HuH-7.5 (cell line): ENCODE results near the gene MPC2.

Experiments
- DNase-seq: peaks from one replicate; pipeline ENCODE4 v3.0.0; 2011; ENCODE audit warnings: low spot score

MPC2 gene

GRCh38 chr1:167936930-167937708 lies at the start of gene MPC2:
Gene MPC2, minus strand, starts transcription at chr1:167937072. Its CDS starts 1,231 bp downstream, at chr1:167935841.
- peak; percentile 65 for DNase-seq

DNA sequence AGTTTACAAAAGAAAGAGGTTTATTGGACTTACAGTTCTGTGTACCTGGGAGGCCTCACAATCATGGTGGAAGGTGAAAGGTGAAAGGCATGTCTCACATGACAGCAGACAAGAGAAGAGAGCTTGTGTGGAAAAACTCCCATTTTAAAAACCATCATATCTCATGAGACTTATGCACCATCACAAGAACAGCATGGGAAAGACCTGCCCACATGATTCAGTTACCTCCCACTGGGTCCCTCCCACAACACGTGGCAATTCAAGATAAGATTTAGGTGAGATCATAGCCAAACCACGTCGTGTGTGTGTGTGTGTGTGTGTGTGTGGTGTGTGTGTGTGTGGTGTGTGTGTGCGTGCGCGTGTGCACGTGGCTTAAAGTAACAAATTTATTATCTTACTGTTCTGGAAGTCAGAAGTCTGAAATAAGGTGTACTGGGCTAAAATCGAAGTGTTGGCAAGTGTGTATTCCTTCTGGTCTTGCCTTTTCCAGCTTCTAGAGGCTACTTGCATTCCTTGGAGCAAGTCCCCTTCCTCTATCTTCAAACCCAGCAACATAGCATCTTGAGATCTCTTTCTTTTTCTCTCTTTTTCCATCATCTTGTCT lies 48.1 kb upstream of the MPC2 start:
- DNase-seq = no peak

DNA sequence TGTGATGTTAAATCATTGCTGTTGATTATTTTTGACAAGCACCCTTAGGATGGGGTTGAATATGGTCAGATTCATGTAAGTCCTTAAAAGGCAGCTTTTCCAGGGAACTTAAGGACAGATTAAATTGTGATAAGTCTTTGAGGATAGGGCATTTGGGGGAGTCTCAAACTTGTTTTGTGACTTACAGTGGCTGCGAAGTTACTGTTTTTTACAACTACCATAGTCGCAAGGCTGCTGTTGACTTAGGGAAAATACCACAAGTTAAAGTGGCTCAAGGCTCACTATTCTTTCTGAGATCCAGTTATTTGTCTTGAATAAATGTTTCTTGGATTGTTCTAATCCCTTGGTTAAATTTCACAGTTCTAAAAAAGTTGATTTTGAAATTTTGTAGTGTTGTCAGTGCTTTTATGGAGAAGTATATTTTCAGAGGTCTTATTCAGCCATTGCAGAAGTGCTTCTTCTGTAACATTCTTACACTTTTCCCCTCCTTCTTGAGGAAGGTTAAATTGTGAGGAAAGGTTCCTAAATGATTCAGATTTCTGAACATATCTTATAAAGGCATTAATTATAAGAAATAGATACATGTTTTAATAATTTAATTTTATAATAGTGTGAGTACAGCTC lies 47.0 kb upstream of the MPC2 start:
- no peak for DNase-seq

DNA sequence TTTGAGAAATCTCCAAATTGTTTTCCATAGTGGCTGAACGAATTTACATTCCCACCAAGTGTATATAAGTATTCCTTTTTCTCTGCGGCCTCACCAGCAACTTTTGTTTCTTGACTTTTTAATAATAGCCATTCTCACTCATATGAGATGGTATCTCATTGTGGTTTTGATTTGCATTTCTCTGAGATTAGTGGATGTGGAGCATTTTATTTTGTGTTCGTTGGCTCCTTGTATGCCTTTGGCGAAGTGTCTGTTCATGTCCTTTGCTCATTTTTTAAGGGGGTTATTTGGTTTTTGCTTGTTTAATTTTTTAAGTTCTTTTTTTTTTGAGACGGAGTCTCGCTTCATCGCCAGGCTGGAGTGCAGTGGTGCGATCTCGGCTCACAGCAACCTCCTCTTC lies 45.1 kb upstream of the MPC2 start:
- DNase-seq = no peak

DNA sequence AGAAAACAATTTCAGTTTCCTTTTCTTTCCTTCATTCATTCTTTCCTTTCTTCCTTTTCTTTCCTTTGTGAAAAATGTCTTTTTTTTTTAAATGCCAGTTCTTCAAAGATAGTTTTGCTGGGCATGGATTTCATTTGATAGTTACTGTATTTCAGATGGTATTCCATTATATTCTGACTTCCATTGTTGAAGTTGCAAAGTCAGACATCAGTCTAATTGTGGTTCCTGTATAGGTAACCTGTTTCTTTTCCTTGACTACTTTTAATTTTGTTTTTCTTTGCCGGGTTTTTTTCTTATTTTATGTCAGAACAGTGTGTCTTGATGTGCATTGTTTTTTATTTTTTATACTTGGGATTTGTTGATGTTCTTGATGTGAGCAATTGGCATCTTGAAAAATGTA lies 40.4 kb upstream of the MPC2 start:
- DNase-seq = no peak

GRCh38 chr1:167974698-167975097 lies 37.8 kb upstream of the MPC2 start:
- DNase-seq = no peak

- no peak for DNase-seq
Observed at GRCh38 chr1:167973832-167974231, 37.0 kb upstream of the MPC2 start.

- DNase-seq = no peak
Observed at GRCh38 chr1:167968569-167968968, 31.7 kb upstream of the MPC2 start.

DNA sequence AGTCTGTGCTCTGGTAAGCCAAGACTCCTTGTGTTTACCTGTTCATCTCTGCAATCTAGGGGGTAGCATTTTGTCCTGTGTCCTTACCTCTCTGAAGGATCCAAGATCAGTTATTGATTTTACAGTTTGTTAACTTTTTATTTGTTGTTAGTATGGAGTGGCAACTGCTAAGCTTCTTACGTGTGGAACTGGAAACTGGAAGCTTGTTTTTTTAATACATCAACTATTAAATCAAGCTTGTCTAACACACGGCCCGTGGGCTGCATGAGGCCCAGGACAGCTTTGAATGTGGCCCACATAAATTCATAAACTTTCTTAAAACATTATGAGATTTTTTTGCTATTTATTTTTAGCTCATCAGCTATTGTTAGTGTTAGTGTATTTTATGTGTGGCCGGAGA lies 29.2 kb upstream of the MPC2 start:
- no peak for DNase-seq

DNA sequence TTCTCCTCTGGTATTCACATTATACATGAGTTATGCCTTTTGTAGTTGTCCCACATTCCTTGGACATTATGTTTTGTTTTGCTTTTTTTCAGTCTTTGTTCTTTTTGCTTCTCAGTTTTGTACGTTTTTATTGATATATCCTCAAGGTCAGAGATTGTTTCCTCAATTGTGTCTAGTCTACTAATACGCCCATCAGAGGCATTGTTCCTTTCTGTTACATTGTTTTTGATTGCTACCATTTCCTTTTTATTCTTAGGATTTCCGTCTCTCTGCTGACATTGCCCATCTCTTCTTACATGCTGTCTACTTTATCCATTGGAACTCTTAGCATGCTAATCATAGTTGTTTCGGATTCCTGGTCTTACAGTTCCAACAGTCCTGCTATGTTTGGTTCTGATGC lies 27.8 kb upstream of the MPC2 start:
- DNase-seq = no peak

DNA sequence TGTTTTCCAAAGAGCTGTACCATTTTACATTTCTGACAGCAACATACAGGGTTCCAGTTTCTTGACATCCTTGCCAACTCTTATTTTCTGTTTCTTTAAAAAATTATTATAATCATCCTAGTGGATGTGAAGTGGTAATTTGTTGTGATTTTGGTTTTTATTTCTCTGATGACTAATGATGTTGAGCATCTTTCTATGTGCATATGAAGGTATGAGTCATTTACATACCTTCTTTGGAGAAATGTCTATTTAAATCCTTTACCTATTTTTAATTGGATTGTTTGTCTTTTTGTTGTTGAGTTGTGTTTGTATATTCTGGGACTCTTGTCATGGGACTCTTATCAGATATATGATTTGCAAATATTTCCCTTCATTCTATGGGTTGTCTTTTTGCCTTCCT lies 20.8 kb upstream of the MPC2 start:
- DNase-seq = no peak

- no peak for DNase-seq
Observed at GRCh38 chr1:167955915-167956314, 19.0 kb upstream of the MPC2 start.

DNA sequence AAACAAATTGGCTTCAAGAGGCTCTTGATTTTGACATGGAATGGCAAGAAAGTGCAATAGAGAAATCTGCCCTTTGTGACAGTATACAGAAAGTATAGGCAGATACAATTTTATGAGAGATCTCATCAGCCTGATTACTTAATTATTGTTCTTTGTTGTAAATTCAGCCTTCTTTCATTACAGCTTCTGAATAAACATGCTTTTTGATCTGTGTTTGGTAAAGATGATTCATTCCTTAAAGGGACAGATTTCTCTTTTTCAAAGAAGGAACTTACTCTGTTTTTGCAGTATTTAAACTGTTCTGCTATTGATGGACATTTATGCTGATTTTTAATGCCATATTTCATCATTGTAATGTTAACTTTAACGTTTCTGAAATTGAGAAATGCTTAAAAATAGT lies 13.7 kb upstream of the MPC2 start:
- no peak for DNase-seq

DNA sequence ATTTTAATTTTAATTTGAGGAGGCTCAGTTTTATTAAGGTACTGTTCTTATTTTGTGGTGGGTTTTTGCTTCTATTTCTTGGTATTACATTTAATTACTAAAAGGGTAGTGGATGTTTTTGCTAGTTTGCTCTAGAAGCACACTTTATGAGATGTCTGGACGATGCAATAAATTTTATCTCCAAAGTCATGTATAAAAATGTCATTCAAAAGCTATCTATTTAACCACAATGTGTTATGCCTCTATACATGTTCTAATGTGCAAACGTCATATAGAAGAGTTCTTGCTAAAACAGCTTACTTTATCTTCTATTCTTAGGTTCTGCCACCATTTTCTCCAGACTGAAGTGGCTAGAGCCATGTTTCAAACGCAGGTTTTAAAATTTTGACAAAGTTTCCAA lies 12.9 kb upstream of the MPC2 start:
- no peak for DNase-seq

GRCh38 chr1:167947733-167948132 lies 10.9 kb upstream of the MPC2 start:
- DNase-seq = no peak

- no peak for DNase-seq
Observed at GRCh38 chr1:167943541-167943940, 6.7 kb upstream of the MPC2 start.

DNA sequence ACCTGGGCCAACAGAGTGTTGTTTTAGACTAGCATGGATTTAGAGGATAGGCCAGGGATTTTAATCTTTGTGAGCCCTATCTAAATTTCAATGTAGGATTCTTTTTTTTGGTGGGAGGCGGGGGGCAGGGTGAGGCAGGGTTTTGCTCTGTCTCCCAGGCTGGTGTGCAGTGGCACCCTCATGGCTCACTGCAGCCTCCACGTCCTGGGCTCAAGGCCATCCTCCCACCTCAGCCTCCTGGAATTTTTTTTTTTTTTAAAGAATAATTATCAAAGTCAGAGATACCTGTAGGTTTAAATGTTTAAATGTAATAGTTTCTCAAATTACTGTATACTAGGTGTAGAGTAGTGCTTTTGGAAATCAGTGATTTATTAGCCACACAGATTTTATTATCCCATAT lies 3.4 kb upstream of the MPC2 start:
- no peak for DNase-seq

GRCh38 chr1:167938080-167938636 lies 1.3 kb upstream of the MPC2 start:
- DNase-seq = no peak

DNA sequence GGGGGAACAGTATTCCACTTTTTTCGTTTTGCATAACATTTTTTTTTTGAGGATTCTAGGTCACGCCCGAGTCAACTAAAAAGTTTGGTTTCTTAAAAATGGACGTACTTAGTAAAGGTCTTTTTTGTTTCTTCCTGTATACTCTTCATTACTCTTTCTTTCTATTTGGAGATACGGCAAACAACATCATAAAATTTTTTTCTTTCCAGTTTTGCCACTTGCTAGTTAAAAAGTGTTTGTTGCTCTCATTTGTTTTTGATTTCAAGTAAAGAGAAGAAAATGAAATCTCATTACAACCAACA lies 788 bp upstream of the MPC2 start:
- DNase-seq = no peak

- DNase-seq = peak; percentile 91
Observed at GRCh38 chr1:167936068-167936929, 573 bp downstream of the MPC2 start, which contains the start of gene DCAF6. Gene DCAF6, plus strand, starts transcription at chr1:167936683. Its CDS starts 229 bp downstream, at chr1:167936912.

DNA sequence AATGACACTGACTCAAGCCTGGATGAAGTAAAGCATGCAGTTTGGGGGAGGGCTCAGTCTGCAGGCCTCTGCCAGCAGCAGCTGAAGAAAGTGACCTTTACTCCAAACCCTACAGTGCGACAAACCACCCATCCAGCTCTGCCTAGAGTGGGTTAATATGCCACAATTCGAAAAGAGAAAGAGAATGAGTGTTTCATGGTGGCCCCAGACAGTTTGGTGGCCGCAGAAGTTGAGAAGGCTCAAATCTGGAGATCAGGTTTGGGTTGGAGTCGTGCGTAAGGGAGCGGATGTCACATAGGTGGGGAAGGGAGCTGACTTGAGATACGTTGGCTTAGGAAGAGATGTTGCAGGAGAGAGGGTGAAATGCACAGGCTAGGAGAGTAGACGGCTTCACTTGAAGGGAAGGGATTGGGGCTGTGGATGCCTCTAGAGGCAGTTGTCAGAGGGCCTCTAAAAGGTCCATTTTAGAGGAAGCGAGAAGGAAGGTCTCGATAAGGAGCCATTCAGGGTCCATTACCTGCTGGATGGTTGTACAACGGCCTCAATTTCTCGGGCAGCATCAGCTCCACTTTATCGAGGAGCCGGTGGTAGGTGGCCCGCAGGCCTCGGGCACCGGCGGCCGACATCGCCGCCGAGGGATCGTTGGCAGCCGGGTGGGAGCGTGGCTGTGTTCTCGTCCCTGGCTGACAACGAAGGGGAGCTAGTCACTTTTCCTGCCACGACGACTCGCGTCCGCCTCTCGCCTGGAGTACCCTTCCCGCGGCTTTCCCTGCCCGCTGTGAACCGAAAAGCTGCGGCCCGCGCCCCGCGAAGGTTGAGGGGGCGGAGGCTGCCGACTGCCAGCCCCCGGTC lies 1.4 kb downstream of the MPC2 start:
- peak; percentile 37 for DNase-seq
